ENCODE results near the gene DNAAF5. TPM values are rescaled to one million over a fixed set of nuclear protein-coding genes. Genes with fewer than 3 reads are reported as not detected.

Gene DNAAF5
- total RNA-seq, 2 experiments from 2014 or later = 42.6 to 58.5 TPM

DNA sequence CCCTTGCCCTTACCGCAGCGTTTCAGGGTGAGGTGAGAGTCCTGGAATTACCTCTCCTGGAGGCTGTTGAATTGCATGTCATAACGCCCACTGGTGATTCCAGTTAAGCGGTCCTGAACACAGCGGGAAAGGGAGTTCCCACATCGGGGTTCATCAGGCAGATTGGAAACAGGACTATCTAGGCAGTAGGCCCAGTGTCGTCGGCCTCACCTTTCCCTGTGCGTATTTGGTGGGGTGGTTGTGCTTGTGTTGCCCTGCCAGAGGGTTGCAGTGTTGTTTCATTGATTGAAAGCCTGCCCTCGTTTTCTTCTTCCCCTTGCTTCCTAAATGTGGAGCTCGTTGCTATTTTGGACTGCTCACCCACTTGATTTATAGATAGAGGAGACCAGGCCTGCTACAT is 95.2 kb downstream of the DNAAF5 start:
- BruUV-seq (replicated peaks) = no TSS peak
- no peak overlapping the region for H3K4me3 ChIP-seq (ENCODE audit: low read depth, low read length, poor library complexity, severe bottlenecking)
- intact Hi-C loops (cut with micrococcal nuclease; ENCODE audit: unreplicated experiment) = no loop called here
- ChIA-PET CTCF (ENCODE audit: unreplicated experiment) (no interaction called here), POLR2A (no interaction called here)
- H3K9me3 ChIP-seq (ENCODE audit: low read length) = no peaks in the 10 kb centered on the region
- H3K9me2 ChIP-seq (ENCODE audit: insufficient read depth, low read length) = no peaks in the 10 kb centered on the region
- H3K4me1 ChIP-seq (ENCODE audit: insufficient read depth, low read length, poor library complexity, severe bottlenecking) = peaks cover 20% of the 10 kb centered on the region
- no peak overlapping the region for H2AFZ ChIP-seq (ENCODE audit: low read length)
- H3K79me2 ChIP-seq (ENCODE audit: insufficient read depth, low read depth, low read length) = peaks cover 84% of the 10 kb centered on the region
- no peak overlapping the region for H3K27ac ChIP-seq (ENCODE audit: low read depth, low read length, poor library complexity, severe bottlenecking)
- H3K36me3 ChIP-seq (ENCODE audit: insufficient read depth, low read length) = peaks cover 22% of the 10 kb centered on the region
- H3K4me2 ChIP-seq (ENCODE audit: low read length) = no peak overlapping the region
- no peak for TF ChIP-seq EZH2phosphoT487 (IDR thresholded peaks at IDR 0.05; ENCODE audit: borderline replicate concordance, low read depth, low read length)
- TF ChIP-seq CTCF (conservative IDR thresholded peaks at IDR 0.05; ENCODE audit: low read length) = no peak
- peaks cover 16% of the 10 kb centered on the region for H4K20me1 ChIP-seq (ENCODE audit: insufficient read depth, low read length)
- DNase-seq (ENCODE audit: low spot score) = no peak

DNA sequence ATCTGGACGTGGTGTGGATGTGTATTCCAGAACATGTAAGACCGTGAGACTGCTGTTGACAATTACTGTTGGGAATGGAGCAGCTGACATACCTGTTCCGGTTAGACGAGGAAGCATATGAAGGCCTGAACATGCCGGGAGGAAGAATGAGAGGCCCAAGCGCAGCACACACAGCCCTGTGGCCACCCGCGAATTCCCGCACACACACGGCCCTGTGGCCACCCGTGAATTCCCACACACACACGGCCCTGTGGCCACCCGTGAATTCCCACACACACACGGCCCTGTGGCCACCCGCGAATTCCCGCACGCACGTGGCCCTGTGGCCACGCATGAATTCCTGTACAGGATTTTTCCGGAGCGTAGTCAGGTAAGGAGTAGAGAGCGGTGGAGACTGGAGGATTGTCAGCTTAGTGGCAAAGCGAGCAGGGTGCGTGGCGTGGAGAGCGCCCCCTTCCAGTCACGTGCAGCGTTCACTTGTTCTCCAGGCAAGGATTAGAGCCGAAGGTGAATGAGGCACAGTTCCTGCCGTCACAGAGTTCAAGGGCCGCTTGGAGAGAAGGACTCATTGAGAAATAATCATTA is 96.3 kb downstream of the DNAAF5 start:
- H4K20me1 ChIP-seq (ENCODE audit: insufficient read depth, low read length) = peaks cover 14% of the 10 kb centered on the region
- BruUV-seq (replicated peaks) = no TSS peak

More for the DNA sequence above, 96.3 kb downstream of the DNAAF5 start:
- no peaks in the 10 kb centered on the region for H3K9me3 ChIP-seq (ENCODE audit: low read length)
- TF ChIP-seq EZH2phosphoT487 (IDR thresholded peaks at IDR 0.05; ENCODE audit: borderline replicate concordance, low read depth, low read length) (no peak), CTCF (conservative IDR thresholded peaks at IDR 0.05; ENCODE audit: low read length) (peak; percentile 51)
- H3K79me2 ChIP-seq (ENCODE audit: insufficient read depth, low read depth, low read length) = peaks cover 85% of the 10 kb centered on the region
- H3K9me2 ChIP-seq (ENCODE audit: insufficient read depth, low read length) = no peaks in the 10 kb centered on the region
- H2AFZ ChIP-seq (ENCODE audit: low read length) = no peak overlapping the region
- no peak overlapping the region for H3K27ac ChIP-seq (ENCODE audit: low read depth, low read length, poor library complexity, severe bottlenecking)
- no peak for DNase-seq (ENCODE audit: low spot score)
- POLR2A ChIA-PET = no interaction called here
- intact Hi-C loops (cut with micrococcal nuclease; ENCODE audit: unreplicated experiment) = no loop called here
- H3K36me3 ChIP-seq (ENCODE audit: insufficient read depth, low read length) = peaks cover 22% of the 10 kb centered on the region
- peaks cover 17% of the 10 kb centered on the region for H3K4me1 ChIP-seq (ENCODE audit: insufficient read depth, low read length, poor library complexity, severe bottlenecking)
- CTCF ChIA-PET (ENCODE audit: unreplicated experiment) = no interaction called here
- H3K4me3 ChIP-seq (ENCODE audit: low read depth, low read length, poor library complexity, severe bottlenecking) = no peak overlapping the region
- H3K4me2 ChIP-seq (ENCODE audit: low read length) = no peak overlapping the region
